HK-2 (cell line): ENCODE results near the gene TLE1.
"Not testable (repeated sequence)": the region's sequence is repeated elsewhere in the genome, so short reads cannot be mapped to it uniquely, and the experiment has no call there.

Experiments
- DNase-seq: peaks from one replicate; pipeline ENCODE4 v3.0.0-alpha.2; 2018; ENCODE audit not compliant: unreplicated experiment

Gene TLE1

DNA sequence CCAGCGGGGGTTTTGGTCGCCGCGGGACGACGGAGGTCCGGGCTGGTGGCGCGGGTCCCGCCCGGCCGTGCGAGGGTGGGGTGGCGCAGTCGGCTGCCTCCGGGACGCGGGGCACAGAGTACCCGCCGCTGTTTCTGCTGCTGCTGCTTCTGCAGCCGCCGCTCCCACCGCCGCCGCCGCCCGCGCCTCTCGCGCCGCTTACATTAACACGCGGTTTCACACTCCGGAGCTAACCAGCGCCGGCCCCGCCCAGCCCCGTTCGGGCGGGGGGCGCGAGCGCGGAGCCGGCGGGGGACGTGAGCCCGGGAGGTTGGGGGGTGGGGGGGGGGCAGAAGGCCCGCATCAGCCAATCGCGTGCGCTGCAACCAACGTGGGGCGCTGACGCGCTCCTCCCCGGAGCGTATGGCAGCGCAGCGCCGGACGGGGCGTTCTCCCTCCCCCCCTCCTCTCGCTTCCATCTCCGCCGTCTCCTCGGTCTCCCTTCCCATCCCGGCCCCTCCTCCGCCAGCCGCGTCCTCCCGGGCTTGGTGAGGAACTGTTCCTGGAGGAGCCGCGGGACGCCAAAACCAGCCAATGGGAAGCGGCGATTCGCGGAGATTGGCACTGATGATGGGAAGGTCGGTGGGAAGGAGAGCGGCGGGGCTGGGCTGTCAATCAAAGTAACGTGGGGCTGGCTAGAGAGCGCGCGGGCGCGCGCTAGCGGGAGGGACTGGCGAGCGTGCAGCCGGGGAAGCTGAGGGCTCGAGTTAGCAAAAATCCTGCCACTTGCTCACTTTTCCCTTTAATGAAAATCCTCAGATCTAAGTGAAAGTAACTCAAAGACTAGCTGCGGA, at the start of gene TLE1:
TLE1 (minus strand) TSS at position 205 of the 833 bp plus-strand sequence. CDS start 1,307 bp downstream, outside the sequence.
- peak; percentile 100 for DNase-seq

DNA sequence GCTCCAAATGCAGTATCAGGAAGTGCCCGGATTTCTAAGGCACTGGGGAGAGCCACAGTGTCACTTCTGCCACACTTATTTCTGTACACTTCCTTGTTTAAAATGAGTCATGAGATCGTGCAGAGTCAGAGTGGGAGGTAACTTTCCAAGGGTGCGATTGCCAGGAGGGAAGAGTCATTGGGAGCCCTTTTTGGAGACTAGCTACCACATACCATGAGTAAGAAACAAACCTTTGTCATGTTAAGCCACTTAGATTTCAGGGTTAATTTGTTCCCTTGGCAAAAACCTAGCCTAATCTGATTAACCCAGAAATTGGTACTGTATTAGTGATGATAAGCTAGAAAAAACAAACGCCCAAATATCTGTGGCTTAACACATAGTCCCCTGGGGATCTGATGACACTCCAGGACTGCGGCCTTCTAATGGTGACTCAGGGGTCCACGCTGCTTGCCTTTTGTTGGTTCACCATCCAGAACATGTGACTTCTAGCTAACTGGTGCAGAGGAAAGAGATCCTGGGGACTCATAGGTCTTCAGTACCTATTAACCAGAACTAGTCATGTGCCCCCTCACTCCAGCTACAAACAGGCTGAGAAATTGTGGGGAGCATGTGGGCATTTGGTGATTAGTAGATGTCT, 48.6 kb upstream of the TLE1 start:
- peak; percentile 80 for DNase-seq

DNA sequence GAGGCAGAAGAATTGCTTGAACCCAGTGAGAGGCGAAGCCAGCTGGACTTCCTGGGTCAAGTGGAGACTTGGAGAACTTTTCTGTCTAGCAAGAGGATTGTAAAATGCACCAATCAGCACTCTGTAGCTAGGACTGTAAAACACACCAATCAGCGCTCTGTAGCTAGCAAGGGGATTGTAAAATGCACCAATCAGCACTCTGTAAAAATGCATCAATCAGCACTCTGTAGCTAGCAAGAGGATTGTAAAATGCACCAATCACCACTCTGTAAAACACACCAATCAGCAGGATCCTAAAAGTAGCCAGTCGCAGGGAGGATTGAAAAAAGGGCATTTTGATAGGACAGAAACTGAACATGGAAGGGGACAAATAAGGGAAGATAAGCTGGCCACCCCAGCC, 41.2 kb upstream of the TLE1 start:
- not testable (repeated sequence) for DNase-seq

DNA sequence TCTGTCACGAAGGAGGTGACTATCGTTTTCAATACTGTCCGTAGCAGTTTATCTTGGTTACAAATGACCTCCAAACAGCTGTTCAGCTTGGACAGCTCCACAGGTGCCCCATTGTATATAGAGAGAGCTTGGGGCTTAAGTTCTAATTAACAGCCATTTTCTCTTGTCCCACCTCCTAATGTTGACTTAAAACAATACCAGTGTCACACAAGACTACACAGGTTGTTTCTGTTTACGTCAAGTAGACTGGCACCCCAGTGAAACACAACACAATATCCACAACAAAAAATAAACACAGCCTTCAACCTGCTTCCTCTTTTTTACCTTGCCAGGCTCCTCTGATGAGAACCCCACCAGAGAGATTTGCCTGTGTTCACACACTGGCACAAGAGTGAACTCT, 39.8 kb upstream of the TLE1 start:
- DNase-seq = no peak

DNA sequence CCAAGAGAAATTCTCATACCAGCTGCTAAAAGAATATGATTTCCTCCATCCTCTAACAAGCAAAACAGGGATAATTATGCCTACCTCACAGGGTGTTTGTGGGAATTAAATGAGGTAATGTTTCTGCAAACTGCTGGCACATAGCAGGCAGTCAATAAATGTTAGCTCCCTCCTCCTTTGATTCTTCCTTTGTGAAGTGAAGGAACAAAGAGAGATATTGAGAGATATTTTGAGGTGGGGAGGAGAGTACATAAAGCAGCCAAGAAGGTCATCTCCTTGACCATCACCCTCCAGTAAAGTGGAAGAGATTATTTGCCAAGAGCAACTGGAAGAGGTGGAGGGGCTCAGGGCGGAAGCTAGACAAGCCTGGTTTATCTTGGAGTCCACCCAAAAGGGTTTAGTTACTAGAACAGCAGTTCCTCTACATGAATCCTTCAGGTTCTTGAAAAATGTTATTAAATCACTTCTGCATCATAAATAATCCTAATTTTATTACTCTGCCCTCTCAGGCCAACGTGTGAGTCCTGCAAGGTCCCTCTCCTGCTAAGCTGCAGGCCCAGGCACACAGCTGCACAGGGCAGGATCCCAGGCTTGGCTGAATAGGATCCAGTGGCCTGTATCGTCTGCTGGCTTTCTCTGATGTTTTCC, 35.0 kb upstream of the TLE1 start:
- DNase-seq = no peak

DNA sequence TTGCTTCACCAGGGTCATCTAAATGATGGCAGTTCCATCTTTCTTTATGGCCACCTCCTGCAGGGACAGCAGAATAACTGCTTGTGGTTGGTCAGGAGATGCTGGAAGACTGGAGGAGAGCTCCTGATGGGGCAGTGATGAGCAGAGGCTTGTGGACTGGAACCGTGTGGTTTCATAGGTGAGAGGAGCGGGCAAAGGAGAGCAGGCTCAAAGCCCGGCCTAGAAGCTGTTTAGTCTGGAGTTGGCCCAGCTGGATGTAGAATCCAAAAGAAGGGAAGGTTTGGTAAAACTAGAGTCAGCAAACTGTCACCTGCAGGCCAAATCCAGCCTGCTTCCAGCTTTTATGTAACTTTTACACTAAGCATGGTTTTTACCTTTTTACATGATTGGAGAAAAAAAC, 32.9 kb upstream of the TLE1 start:
- no peak for DNase-seq

DNA sequence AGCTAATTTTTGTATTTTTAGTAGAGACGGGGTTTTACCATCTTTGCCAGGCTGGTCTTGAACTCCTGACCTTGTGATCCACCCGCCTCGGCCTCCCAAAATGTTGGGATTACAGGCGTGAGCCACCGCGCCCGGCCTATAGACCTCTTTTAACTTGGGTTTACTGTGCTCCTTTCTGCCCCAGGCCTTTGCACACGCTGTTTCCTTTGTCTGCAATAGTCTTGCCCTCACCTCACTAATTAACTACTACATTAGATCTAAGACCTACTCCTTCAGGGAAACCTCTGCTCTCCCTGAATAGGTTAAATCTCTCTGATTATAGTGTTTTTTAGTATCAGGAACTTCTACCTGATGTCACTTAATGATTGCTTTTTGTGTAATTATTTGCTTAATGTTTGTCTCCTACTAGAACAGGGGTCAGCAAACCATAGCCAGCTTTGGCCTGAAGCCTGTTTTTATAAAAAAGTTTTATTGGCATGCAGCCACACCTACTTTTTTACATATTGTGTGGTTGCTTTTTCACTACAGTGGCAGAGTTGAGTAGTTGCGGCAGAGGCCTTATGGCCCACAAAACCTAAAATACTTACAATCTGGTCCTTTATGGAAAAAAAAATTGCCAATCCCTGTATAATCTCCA, 31.2 kb upstream of the TLE1 start:
- no peak for DNase-seq

DNA sequence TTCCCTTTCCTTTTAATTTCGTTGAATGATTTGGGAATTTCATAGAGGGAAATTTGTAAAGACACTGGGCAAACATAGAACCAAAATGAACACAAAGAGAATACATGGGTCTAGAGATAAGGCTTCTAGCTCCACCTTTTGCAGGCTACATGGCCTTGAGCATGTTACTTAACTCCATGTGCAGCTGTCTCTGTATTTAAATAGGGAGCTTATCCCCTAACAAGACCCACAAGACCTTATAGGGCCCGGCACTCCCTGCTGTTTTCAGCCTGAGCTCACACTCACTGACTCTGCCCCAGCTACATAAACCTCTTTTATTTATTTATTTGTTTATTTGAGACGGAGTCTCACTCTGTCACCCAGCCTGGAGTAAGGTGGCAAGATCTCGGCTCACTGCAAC, 30.6 kb upstream of the TLE1 start:
- no peak for DNase-seq

DNA sequence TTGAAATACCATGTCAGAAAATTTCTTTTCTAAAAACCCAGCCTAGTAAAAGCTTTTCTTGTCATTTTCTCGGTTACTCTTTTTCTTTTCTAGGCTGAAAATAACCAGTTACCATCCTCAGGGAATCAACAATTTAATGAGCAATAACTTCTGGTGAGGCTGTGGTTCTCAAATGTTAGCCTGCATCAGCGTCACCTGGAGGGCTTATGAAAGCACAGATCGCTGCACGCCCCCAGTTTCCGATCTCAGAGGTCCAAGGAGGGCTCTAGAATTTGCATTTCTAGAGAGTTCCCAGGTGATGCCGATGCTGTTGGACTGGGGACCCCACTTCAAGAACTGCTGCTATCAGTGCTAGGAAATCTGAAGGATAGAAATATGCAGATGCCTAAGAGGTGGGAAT, 28.9 kb upstream of the TLE1 start:
- no peak for DNase-seq

DNA sequence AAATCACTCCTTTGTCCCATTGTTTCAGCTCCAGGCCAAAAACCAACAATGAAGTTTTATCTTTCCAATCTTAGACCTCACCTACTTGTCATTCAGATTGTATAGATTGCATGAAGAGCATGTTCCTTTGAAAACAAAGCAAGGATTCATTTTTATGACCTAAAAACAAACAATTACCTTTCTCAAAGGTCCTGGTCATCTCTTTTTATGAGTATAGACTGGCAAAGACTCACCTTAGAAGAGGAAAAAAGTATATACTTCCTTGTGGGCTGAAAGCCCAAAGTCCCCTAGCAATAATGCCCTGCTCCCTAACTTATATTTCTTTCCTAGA, 28.4 kb upstream of the TLE1 start:
- no peak for DNase-seq

DNA sequence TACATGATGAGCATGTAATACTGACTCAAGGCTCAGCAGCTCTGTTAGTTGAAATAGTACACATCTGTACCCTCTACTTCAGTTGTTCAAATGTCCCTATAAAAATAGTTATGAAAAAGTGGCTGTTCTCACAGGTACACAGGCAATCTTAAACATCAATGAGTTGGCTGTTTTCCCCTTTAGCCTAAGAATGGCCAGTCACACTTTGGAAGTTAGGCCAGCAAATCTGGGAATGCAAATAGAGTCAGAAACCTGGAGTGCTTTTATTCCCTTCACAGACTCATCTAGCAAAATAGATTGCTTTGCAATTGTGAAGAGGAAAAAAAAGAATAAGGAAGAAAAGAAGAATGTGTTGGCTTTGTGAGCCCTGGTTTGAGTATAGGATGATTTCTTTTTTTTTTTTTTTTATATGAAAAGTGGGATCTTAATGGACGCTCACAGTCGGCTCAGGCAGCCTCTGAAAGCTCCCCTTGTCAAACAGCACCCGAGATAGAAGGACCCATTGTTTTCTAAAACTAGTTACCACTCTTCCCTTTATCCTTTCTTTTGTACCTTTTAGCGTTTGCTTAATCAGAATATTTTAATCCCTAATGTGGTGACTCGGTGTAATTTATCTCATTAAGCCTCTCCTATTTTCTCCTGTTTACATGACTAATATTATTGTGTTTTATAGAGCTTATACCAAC, 27.9 kb upstream of the TLE1 start:
- DNase-seq = no peak

DNA sequence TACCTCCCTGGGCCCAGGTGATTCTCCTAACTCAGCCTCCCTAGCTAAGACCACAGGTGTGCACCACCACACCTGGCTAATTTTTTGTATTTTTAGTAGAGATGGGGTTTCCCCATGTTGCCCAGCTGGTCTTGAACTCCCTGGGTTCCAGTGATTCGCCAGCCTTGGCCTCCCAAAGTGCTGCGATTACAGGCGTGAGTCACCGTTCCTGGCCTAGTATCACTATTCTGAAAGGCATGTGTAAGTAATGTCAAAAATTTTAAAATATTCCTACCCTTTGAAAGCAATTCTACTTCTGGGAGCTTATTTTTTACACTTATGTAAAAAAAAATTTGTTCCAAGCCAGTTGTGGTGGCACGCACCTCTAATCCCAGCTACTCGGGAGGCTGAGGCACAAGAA, 27.1 kb upstream of the TLE1 start:
- no peak for DNase-seq

DNA sequence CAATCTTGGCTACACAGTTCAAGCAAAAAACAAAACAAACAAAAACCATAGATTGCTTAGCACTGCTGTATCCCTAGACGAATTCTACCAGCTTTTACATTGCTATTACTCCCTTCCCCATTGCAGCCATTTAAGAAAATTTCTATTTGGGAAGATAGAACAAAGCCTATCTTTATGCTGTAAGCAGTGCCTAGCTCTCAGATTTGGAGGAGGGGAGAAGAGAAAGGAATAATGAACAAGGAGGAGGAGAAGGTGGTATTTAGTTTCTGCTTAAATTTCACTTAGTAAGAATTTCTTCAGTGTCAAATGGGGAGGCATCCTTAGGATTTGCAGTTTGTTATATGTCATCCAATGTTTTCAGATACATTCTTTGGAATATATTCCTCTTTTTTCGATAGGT, 16.2 kb upstream of the TLE1 start:
- DNase-seq = no peak

DNA sequence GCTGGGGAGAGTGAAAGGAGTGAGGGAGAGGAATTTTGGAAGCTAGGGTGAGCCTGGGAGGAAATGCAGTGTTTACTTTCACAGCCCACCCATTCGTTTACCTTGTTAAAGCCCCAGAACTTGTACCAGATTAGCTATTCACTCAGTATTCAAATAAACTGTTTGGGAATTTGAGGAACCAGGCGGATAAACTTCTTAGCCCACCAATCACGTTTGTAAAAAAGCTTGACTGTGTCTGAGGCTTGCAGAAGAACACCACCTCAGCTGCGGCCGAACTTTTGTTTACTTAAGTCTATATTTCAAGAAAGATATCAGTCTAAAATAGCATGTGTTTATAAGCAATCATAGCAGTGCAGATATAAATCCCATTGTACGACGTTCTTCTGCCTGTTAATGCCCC, 5.2 kb upstream of the TLE1 start:
- no peak for DNase-seq

DNA sequence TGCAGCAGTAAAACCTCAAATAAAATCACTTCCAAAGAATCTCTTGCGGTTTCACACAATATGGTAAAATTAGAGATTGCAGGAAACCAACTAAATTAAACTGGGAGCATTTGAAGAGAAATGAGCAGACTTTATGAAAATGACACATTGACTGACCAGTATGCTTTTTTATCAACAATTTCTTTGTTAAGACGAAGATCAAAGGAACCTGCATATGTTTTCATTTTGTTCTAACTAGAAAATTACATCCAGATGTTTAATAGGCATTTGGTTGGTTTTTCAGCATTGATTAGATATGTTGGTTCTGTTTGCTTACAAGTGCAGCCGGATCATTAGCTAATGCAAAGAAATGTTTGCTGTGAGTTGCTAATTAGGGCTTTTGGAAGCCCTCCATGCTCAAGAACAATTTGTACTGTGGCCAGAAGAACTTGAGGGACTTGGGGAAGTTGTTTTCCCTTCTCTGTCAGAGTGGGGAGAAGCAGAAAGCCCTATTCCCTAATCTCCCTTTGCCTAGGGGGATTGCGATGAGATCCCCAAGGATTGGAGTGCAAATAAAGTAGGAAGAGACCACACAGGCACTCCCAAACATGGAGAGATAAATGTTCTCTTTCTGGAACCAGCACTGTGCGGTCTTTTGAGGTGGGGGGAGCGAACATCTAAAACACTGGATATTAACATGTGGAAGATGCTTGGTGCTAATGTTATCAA, 4.5 kb upstream of the TLE1 start:
- DNase-seq = no peak

DNA sequence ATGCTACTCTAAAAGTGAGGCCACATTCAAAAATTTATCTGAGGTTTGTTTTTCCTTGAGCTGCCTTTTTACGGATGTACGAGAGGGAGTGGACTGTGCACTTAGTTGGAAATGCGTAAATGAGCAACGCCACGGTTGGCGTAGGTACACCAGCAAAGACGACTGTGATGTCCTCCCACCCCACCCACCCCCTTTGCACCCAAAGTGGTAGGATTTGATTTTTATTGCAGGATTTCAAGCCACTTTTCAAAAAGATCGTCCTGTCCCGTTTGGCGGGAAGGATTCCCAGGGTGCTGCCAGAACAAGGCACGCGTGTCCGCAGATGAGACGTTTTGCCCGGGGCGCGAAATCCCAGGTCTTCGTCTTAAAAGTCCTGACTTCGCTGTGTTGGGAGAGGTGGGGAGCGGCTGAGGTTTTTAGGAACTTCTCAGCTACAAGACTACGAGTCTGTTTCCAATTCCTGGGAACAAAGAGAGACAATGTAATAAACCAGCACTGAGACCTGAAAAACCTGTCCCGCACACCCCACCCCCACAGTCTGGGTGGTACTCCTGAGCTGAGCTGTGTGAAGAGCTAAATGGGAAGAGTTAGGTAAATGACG, 1.0 kb upstream of the TLE1 start:
- DNase-seq = peak; percentile 64

DNA sequence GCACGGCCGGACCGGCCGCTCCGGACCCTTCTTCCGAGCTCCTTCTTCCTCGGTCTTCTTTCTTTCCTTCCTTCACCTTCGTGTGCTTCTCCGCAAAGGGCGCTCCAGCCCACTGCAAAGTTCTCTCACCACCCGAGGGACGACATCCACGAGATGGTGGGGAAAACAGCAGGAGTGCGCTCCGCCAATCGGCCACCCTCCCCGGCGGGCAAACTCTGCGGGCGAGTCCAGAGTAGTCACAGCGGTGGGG, 329 bp downstream of the TLE1 start:
- DNase-seq = not testable (repeated sequence)

DNA sequence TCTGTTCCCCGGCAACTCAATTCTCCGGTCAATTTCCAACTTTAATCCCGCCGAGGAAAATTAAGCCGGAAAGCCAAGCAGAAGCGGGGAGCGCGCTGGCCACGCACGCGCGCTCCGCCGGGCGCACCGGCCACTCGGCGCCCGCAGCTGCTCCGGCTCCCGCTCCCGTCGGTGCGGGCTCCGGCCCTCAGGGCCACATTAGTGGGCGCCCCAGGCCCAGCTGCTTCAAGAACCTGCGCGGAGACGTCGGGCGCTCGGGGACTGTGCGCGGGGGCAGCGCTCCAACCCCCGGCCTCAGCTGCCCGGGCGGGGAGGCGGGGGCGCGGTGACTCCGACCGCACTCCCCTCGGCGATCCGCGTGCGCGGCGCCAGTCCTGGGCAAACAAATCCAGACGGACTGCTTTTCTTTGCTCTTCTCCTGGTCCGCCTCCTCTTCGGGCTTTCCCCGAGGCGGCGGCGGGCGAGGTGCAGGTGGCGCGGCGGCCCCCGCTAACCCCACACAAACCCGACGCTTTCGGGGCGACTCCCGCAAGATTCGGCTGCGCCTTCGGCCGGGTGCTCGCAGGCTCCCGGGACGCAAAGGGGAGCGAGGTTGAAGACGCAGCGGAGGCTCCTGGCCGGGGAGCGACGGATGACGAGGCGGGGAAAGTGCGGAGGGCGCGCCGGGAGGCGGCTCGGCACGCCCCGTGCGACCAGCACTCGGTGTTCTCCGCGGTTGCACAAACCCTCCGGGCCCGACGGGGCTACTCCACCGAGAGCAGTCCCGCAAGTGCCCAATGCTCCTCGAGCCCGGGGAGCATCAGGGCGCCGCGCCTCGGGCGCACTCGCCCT, 870 bp downstream of the TLE1 start:
- peak; percentile 59 for DNase-seq

DNA sequence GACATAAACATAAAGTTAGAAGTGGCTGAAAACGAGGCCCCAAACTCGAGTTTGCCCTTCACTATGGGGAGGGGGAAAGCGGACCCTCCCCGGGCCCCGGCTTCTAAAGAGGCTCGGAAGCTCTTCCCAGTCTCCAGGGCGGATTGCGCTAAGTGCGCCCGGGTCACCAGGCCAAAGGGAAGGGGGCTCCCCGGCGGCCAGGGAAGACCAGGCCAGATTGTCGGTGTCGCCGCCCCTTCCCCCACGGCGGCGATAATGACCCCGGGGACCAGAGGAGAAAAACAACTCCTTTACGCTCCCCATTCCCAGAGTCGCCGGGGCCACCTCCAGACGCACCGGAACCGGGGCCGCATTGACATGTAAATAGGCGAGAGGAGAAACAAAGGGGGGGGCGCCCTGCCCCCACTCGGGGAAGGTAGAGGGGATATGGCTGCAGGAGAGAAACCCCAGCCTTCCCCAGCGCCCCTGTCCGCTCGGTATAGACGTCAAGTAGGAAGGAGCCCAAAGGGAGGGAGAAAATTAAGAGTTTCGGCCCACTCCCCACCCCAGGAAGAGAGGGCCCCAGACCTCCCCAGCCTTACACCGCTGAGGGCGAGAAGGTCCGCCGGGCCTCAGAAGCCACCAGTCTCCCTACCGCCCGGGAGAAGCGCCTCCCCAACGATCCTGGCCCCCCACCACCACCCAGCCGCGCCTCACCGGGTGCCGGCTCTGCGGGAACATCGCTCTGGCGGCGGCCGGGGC, 1.7 kb downstream of the TLE1 start:
- DNase-seq = peak; percentile 51
